Measurements from ENCODE around the gene ADPRHL1.

Gene ADPRHL1

GRCh38 chr13:113411216-113412023 lies 41.9 kb downstream of the ADPRHL1 start:
- Mint-ChIP-seq H3K4me3 (no peak overlapping the region), H3K4me1 (no peaks in the 10 kb centered on the region), H3K9me3 (peaks cover 3% of the 10 kb centered on the region), H3K36me3 (no peaks in the 10 kb centered on the region), H3K27ac (no peak overlapping the region)
- DNase-seq (ENCODE audit: low spot score in 2 of 2), result no peak
- ATAC-seq, result no peak

- Mint-ChIP-seq H3K9me3 (peaks cover 3% of the 10 kb centered on the region), H3K36me3 (no peaks in the 10 kb centered on the region), H3K27ac (no peak overlapping the region), H3K4me3 (no peak overlapping the region), H3K4me1 (no peaks in the 10 kb centered on the region)
- ATAC-seq (peak; percentile 68), DNase-seq (ENCODE audit: low spot score in 2 of 2) (no peak)
Observed at GRCh38 chr13:113410472-113411201, 42.7 kb downstream of the ADPRHL1 start.

GRCh38 chr13:113408562-113408961 lies 44.7 kb downstream of the ADPRHL1 start:
- ATAC-seq (no peak), DNase-seq (ENCODE audit: low spot score in 2 of 2) (no peak)
- H3K9me3 Mint-ChIP-seq, result peaks cover 3% of the 10 kb centered on the region
- no peaks in the 10 kb centered on the region for H3K36me3 Mint-ChIP-seq
- no peak overlapping the region for H3K4me3 Mint-ChIP-seq
- no peaks in the 10 kb centered on the region for H3K4me1 Mint-ChIP-seq
- H3K27ac Mint-ChIP-seq, result no peak overlapping the region

GRCh38 chr13:113407531-113408393 lies 45.5 kb downstream of the ADPRHL1 start:
- Mint-ChIP-seq H3K27ac (no peak overlapping the region), H3K9me3 (no peaks in the 10 kb centered on the region), H3K4me1 (no peaks in the 10 kb centered on the region), H3K36me3 (no peaks in the 10 kb centered on the region), H3K4me3 (no peak overlapping the region)
- DNase-seq (ENCODE audit: low spot score in 2 of 2) (no peak), ATAC-seq (no peak)

GRCh38 chr13:113407103-113407530 lies 46.2 kb downstream of the ADPRHL1 start:
- no peak overlapping the region for H3K4me3 Mint-ChIP-seq
- ATAC-seq (no peak), DNase-seq (ENCODE audit: low spot score in 2 of 2) (no peak)
- no peaks in the 10 kb centered on the region for H3K36me3 Mint-ChIP-seq
- H3K27ac Mint-ChIP-seq, result no peak overlapping the region
- H3K9me3 Mint-ChIP-seq, result no peaks in the 10 kb centered on the region
- H3K4me1 Mint-ChIP-seq, result no peaks in the 10 kb centered on the region

- H3K4me3 Mint-ChIP-seq, result no peak overlapping the region
- H3K27ac Mint-ChIP-seq, result no peak overlapping the region
- ATAC-seq (no peak), DNase-seq (ENCODE audit: low spot score in 2 of 2) (no peak)
- no peaks in the 10 kb centered on the region for H3K4me1 Mint-ChIP-seq
- H3K36me3 Mint-ChIP-seq, result no peaks in the 10 kb centered on the region
- no peaks in the 10 kb centered on the region for H3K9me3 Mint-ChIP-seq
Observed at GRCh38 chr13:113406321-113407102, 46.8 kb downstream of the ADPRHL1 start.

- no peaks in the 10 kb centered on the region for H3K4me1 Mint-ChIP-seq
- DNase-seq (ENCODE audit: low spot score in 2 of 2), result no peak
- no peaks in the 10 kb centered on the region for H3K36me3 Mint-ChIP-seq
- H3K4me3 Mint-ChIP-seq, result no peak overlapping the region
- no peak for ATAC-seq
- H3K9me3 Mint-ChIP-seq, result no peaks in the 10 kb centered on the region
- no peak overlapping the region for H3K27ac Mint-ChIP-seq
Observed at GRCh38 chr13:113405481-113406300, 47.6 kb downstream of the ADPRHL1 start.

- no peak overlapping the region for H3K4me3 Mint-ChIP-seq
- no peaks in the 10 kb centered on the region for H3K36me3 Mint-ChIP-seq
- H3K9me3 Mint-ChIP-seq, result no peaks in the 10 kb centered on the region
- no peaks in the 10 kb centered on the region for H3K4me1 Mint-ChIP-seq
- no peak overlapping the region for H3K27ac Mint-ChIP-seq
- DNase-seq (ENCODE audit: low spot score in 2 of 2) (no peak), ATAC-seq (no peak)
Observed at GRCh38 chr13:113404723-113405471, 48.4 kb downstream of the ADPRHL1 start.

GRCh38 chr13:113404366-113404722 lies 48.9 kb downstream of the ADPRHL1 start:
- no peak overlapping the region for H3K4me3 Mint-ChIP-seq
- H3K27ac Mint-ChIP-seq, result no peak overlapping the region
- no peaks in the 10 kb centered on the region for H3K36me3 Mint-ChIP-seq
- no peaks in the 10 kb centered on the region for H3K9me3 Mint-ChIP-seq
- no peaks in the 10 kb centered on the region for H3K4me1 Mint-ChIP-seq
- DNase-seq (ENCODE audit: low spot score in 2 of 2) (no peak), ATAC-seq (no peak)

- H3K4me1 Mint-ChIP-seq, result no peaks in the 10 kb centered on the region
- ATAC-seq, result no peak
- H3K4me3 Mint-ChIP-seq, result no peak overlapping the region
- no peak overlapping the region for H3K27ac Mint-ChIP-seq
- no peaks in the 10 kb centered on the region for H3K9me3 Mint-ChIP-seq
- no peak for DNase-seq (ENCODE audit: low spot score in 2 of 2)
- no peaks in the 10 kb centered on the region for H3K36me3 Mint-ChIP-seq
Observed at GRCh38 chr13:113403255-113404104, 49.8 kb downstream of the ADPRHL1 start.

GRCh38 chr13:113402471-113403254 lies 50.6 kb downstream of the ADPRHL1 start:
- DNase-seq (ENCODE audit: low spot score in 2 of 2) (no peak), ATAC-seq (no peak)
- Mint-ChIP-seq H3K4me3 (no peak overlapping the region), H3K9me3 (no peaks in the 10 kb centered on the region), H3K4me1 (no peaks in the 10 kb centered on the region), H3K36me3 (no peaks in the 10 kb centered on the region), H3K27ac (no peak overlapping the region)
